Adrenal gland (tissue), 5 donors: ENCODE measurements around the gene PPAN.

Experiments
- POLR2A ChIP-seq, 2 donors: fragments of 450-650 bp; IDR thresholded peaks; one replicate each; pipeline ENCODE4 v1.6.1; 2017; ENCODE audit warnings: antibody characterized with exemption in 2 of 2, mild to moderate bottlenecking in 2 of 2, moderate library complexity in 1 of 2
- TF ChIP-seq, protein P1 (sequence below), 6 experiments: fragments of 450-650 bp in 4 of 6; fragments of 200-600 bp in 2 of 6; sonication (generic) in 1 of 6; IDR thresholded peaks; 1 replicate in 5 of 6; 2 replicates in 1 of 6; pipeline versions ENCODE4 v1.5.1 to v1.8.0; 2016 to 2021; ENCODE audit warnings: antibody characterized with exemption in 6 of 6, mild to moderate bottlenecking in 2 of 6, moderate library complexity in 1 of 6
- donor health status: DM: no; HTN: no; CAD: no.

- TF ChIP-seq POLR2A (IDR thresholded peaks at IDR 0.05): no peak
- TF ChIP-seq, protein P1, sequence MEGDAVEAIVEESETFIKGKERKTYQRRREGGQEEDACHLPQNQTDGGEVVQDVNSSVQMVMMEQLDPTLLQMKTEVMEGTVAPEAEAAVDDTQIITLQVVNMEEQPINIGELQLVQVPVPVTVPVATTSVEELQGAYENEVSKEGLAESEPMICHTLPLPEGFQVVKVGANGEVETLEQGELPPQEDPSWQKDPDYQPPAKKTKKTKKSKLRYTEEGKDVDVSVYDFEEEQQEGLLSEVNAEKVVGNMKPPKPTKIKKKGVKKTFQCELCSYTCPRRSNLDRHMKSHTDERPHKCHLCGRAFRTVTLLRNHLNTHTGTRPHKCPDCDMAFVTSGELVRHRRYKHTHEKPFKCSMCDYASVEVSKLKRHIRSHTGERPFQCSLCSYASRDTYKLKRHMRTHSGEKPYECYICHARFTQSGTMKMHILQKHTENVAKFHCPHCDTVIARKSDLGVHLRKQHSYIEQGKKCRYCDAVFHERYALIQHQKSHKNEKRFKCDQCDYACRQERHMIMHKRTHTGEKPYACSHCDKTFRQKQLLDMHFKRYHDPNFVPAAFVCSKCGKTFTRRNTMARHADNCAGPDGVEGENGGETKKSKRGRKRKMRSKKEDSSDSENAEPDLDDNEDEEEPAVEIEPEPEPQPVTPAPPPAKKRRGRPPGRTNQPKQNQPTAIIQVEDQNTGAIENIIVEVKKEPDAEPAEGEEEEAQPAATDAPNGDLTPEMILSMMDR (IDR thresholded peaks at IDR 0.05): peak in 2 of 6 experiments; percentile 8 to 34
Observed at GRCh38 chr19:10074153-10074552, 32.0 kb upstream of the PPAN start.
